ENCODE measurements around the gene TEN1. TPM values are rescaled to one million over a fixed set of nuclear protein-coding genes. Genes with fewer than 3 reads are reported as not detected.

Gene TEN1
- total and polyA plus RNA-seq, 9 of the 15 experiments (the other 6 are each of a cell fraction or from before 2014, with no cell fraction given): 1.3 to 25.7 (median 10.1) TPM

GRCh38 chr17:75979705-75980187, 706 bp downstream of the TEN1 start (continued):
- TF ChIP-seq, protein P1, sequence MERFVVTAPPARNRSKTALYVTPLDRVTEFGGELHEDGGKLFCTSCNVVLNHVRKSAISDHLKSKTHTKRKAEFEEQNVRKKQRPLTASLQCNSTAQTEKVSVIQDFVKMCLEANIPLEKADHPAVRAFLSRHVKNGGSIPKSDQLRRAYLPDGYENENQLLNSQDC (CRISPR knock-in tag; IDR thresholded peaks at IDR 0.05): 0 out of 2 replicates have a peak, but pooled peaks have one; percentile 56
- TF ChIP-seq NFRKB (IDR thresholded peaks at IDR 0.05; ENCODE audit: low read depth) (peak; percentile 95), ZBTB12 (CRISPR knock-in tag; IDR thresholded peaks at IDR 0.05) (no peak), HDAC2 (IDR thresholded peaks at IDR 0.05) (0 out of 2 replicates have a peak, but pooled peaks have one; percentile 43), ATF7 (IDR thresholded peaks at IDR 0.05) (peak; percentile 35; the same call in 1 of the 2 replicates), YY1 (IDR thresholded peaks at IDR 0.05; ENCODE audit: borderline replicate concordance in 1 of 3, control insufficient read depth in 1 of 3, extremely low read depth in 1 of 3, insufficient read depth in 3 of 3, insufficient read length in 1 of 3, insufficient replicate concordance in 2 of 3, low read depth in 1 of 3, low read length in 2 of 3) (peak in 2 of 3 experiments; percentile 3 to 67), ZFX (CRISPR knock-in tag; IDR thresholded peaks at IDR 0.05) (peak; percentile 82), ETV5 (CRISPR knock-in tag; IDR thresholded peaks at IDR 0.05; ENCODE audit: low read depth) (0 out of 2 replicates have a peak, but pooled peaks have one; percentile 9), GABPA (tag; conservative IDR thresholded peaks at IDR 0.05; ENCODE audit: low read depth) (peak; percentile 80), HDGF (IDR thresholded peaks at IDR 0.05) (0 out of 2 replicates have a peak, but pooled peaks have one; percentile 59), ZNF140 (CRISPR knock-in tag; IDR thresholded peaks at IDR 0.05) (0 out of 2 replicates have a peak, but pooled peaks have one; percentile 30), GTF2E2 (tag; IDR thresholded peaks at IDR 0.05) (peak; percentile 85), POLR3G (IDR thresholded peaks at IDR 0.05; ENCODE audit: extremely low read depth, insufficient read length, insufficient replicate concordance) (no peak), JUND (IDR thresholded peaks at IDR 0.05; ENCODE audit: borderline replicate concordance, low read depth, low read length) (no peak), JUND (tag; IDR thresholded peaks at IDR 0.05; ENCODE audit: borderline replicate concordance, low read depth, low read length) (no peak), KDM2B (CRISPR knock-in tag; IDR thresholded peaks at IDR 0.05) (no peak), BRD9 (IDR thresholded peaks at IDR 0.05; ENCODE audit: low read depth, partially characterized antibody) (peak; percentile 60), NR2C2 (CRISPR knock-in tag; IDR thresholded peaks at IDR 0.05) (0 out of 2 replicates have a peak, but pooled peaks have one; percentile 9), NR2C2 (tag; IDR thresholded peaks at IDR 0.05) (no peak; the same call in 1 of the 2 replicates), SMARCA4 (IDR thresholded peaks at IDR 0.05) (peak; percentile 30; the same call in 1 of the 2 replicates), TOE1 (IDR thresholded peaks at IDR 0.05; ENCODE audit: borderline replicate concordance) (no peak), TOE1 (CRISPR knock-in tag; IDR thresholded peaks at IDR 0.05; ENCODE audit: borderline replicate concordance, low read depth) (0 out of 2 replicates have a peak, but pooled peaks have one; percentile 11), NFATC3 (IDR thresholded peaks at IDR 0.05) (0 out of 2 replicates have a peak, but pooled peaks have one; percentile 58)
- TF ChIP-seq, protein P2, sequence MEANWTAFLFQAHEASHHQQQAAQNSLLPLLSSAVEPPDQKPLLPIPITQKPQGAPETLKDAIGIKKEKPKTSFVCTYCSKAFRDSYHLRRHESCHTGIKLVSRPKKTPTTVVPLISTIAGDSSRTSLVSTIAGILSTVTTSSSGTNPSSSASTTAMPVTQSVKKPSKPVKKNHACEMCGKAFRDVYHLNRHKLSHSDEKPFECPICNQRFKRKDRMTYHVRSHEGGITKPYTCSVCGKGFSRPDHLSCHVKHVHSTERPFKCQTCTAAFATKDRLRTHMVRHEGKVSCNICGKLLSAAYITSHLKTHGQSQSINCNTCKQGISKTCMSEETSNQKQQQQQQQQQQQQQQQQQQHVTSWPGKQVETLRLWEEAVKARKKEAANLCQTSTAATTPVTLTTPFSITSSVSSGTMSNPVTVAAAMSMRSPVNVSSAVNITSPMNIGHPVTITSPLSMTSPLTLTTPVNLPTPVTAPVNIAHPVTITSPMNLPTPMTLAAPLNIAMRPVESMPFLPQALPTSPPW (CRISPR knock-in tag; IDR thresholded peaks at IDR 0.05): no peak
